ENCODE data around the gene RPL27. TPM values are rescaled to one million over a fixed set of nuclear protein-coding genes. Genes with fewer than 3 reads are reported as not detected.

The RPL27 gene
- total and polyA plus RNA-seq, 2 of the 13 experiments (the other 11 are each of a cell fraction or from before 2014, with no cell fraction given) = 1,585 to 5,840 TPM

DNA sequence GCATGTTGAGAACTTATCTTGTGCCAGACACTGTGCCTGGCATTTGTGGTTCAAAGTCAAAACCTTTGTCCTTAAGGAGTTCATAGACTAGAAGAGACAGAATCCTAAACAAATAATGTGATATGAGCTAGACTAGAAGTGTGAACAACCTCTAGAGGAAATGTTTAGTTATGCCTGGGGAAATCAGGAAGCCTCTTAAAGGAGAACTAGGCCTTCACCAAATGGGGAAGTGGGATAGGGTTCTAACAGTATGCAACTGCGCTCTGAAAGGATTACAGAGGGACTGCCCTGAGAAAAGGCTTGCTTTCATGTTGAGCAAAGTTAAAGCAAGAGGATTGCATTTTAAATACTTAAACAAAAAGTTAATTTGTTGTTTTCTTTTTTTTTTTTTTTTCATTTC lies 13.0 kb upstream of the RPL27 start (continued):
- TF ChIP-seq, protein P1, sequence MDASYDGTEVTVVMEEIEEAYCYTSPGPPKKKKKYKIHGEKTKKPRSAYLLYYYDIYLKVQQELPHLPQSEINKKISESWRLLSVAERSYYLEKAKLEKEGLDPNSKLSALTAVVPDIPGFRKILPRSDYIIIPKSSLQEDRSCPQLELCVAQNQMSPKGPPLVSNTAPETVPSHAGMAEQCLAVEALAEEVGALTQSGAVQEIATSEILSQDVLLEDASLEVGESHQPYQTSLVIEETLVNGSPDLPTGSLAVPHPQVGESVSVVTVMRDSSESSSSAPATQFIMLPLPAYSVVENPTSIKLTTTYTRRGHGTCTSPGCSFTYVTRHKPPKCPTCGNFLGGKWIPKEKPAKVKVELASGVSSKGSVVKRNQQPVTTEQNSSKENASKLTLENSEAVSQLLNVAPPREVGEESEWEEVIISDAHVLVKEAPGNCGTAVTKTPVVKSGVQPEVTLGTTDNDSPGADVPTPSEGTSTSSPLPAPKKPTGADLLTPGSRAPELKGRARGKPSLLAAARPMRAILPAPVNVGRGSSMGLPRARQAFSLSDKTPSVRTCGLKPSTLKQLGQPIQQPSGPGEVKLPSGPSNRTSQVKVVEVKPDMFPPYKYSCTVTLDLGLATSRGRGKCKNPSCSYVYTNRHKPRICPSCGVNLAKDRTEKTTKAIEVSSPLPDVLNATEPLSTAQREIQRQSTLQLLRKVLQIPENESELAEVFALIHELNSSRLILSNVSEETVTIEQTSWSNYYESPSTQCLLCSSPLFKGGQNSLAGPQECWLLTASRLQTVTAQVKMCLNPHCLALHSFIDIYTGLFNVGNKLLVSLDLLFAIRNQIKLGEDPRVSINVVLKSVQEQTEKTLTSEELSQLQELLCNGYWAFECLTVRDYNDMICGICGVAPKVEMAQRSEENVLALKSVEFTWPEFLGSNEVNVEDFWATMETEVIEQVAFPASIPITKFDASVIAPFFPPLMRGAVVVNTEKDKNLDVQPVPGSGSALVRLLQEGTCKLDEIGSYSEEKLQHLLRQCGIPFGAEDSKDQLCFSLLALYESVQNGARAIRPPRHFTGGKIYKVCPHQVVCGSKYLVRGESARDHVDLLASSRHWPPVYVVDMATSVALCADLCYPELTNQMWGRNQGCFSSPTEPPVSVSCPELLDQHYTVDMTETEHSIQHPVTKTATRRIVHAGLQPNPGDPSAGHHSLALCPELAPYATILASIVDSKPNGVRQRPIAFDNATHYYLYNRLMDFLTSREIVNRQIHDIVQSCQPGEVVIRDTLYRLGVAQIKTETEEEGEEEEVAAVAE (CRISPR knock-in tag; IDR thresholded peaks at IDR 0.05; ENCODE audit: borderline replicate concordance) = no peak

DNA sequence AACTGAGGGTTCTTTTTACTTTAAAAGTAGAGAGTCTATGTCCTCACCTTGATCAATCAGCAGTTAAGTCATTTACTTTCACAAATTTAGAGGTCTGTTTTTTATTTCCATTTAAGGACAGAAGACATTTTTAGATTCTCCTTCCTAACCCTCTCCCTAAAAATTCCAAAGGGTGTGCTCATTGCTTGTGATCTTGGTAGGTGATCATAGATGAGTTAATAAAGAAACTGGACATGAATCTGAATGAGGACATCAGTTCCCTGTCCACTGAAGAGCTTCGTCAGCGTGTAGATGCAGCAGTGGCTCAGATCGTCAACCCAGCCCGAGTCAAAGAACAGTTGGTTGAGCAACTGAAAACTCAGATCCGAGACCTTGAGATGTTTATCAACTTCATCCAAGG lies 9.1 kb upstream of the RPL27 start:
- Histone ChIP-seq H4K20me1 (ENCODE audit: insufficient read depth, low read length) (no peaks in the 10 kb centered on the region), H3K27me3 (ENCODE audit: control insufficient read depth in 1 of 2, insufficient read depth in 2 of 2, low read length in 2 of 2) (no peaks in the 10 kb centered on the region), H3K4me3 (replicated peaks in 1 of 3; ENCODE audit: insufficient read depth in 1 of 3, low read depth in 2 of 3, low read length in 3 of 3) (no peak overlapping the region), H3K4me2 (ENCODE audit: low read depth, low read length) (no peak overlapping the region), H2AFZ (ENCODE audit: low read length) (no peak overlapping the region), H3K27ac (ENCODE audit: extremely low read length, insufficient read depth, low read length) (no peak overlapping the region), H3K9ac (ENCODE audit: insufficient read depth, low read depth, low read length) (no peak overlapping the region), H3K9me3 (ENCODE audit: low read length) (no peaks in the 10 kb centered on the region), H3K79me2 (ENCODE audit: insufficient read depth, low read length) (no peaks in the 10 kb centered on the region), H3K4me1 (ENCODE audit: insufficient read depth, low read length) (peaks cover 21% of the 10 kb centered on the region), H3K36me3 (replicated peaks in 1 of 2; ENCODE audit: control insufficient read depth in 1 of 2, insufficient read depth in 2 of 2, low read length in 2 of 2) (peaks cover 29 to 81% of the 10 kb centered on the region in 2 experiments)
- DNase-seq (ENCODE audit: low spot score) = no peak
- 92% methylated on average over 5 of the region's 5 CpGs for WGBS (ENCODE audit: low lambda C conversion rate)
- CTCF ChIA-PET (ENCODE audit: low intra/inter-chr PET ratio, low total read pairs) = no interaction called here
- POLR2A ChIA-PET = interaction anchor here (2.9 kb wide), 1 partner anchor 9 kb away, joined by 15 read pairs; the partner anchor contains the start of gene RPL27
- in situ Hi-C loops (cut with HindIII; ENCODE audit: extremely low pct_ligation_motif_present, low pct_unique_long_range_greater_than_20kb) (loop anchor here (10.0 kb wide), 1 partner anchor 144 kb away; the partner anchor contains the start of gene AOC2), intact Hi-C loops (cut with micrococcal nuclease; ENCODE audit: unreplicated experiment) (no loop called here)
- no peak for ATAC-seq
- no peak for FAIRE-seq
- no TSS peak for BruUV-seq (replicated peaks)
- no peak for TF ChIP-seq IRF1 (CRISPR knock-in tag; IDR thresholded peaks at IDR 0.05; ENCODE audit: low read depth)
- TF ChIP-seq, protein P2, sequence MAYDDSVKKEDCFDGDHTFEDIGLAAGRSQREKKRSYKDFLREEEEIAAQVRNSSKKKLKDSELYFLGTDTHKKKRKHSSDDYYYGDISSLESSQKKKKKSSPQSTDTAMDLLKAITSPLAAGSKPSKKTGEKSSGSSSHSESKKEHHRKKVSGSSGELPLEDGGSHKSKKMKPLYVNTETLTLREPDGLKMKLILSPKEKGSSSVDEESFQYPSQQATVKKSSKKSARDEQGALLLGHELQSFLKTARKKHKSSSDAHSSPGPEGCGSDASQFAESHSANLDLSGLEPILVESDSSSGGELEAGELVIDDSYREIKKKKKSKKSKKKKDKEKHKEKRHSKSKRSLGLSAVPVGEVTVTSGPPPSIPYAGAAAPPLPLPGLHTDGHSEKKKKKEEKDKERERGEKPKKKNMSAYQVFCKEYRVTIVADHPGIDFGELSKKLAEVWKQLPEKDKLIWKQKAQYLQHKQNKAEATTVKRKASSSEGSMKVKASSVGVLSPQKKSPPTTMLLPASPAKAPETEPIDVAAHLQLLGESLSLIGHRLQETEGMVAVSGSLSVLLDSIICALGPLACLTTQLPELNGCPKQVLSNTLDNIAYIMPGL (CRISPR knock-in tag; IDR thresholded peaks at IDR 0.05; ENCODE audit: borderline replicate concordance in 1 of 2, low read depth in 1 of 2) = no peak
- no peak for TF ChIP-seq ELF3 (CRISPR knock-in tag; IDR thresholded peaks at IDR 0.05)
- TF ChIP-seq GATAD2A (CRISPR knock-in tag; IDR thresholded peaks at IDR 0.05) = no peak
- no peak for TF ChIP-seq GPBP1L1 (CRISPR knock-in tag; IDR thresholded peaks at IDR 0.05)
- TF ChIP-seq PHF5A (CRISPR knock-in tag; IDR thresholded peaks at IDR 0.05; ENCODE audit: low read depth, unreplicated experiment) = no peak

All from HepG2 (cell line).